GM12875 (cell line): ENCODE data around the gene KLHL30.

Source experiments
- H3K4me3 ChIP-seq: one replicate; pipeline ENCODE4 v1.5.1; 2011; ENCODE audit warnings: low read depth, low read length, control low read depth
- CTCF ChIP-seq: IDR thresholded peaks from 2 replicates; pipeline ENCODE4 v1.5.1; 2011; ENCODE audit warnings: low read depth, mild to moderate bottlenecking, control low read depth, inconsistent platforms, low read length, moderate library complexity, borderline replicate concordance; ENCODE audit not compliant: insufficient read depth

KLHL30 gene

DNA sequence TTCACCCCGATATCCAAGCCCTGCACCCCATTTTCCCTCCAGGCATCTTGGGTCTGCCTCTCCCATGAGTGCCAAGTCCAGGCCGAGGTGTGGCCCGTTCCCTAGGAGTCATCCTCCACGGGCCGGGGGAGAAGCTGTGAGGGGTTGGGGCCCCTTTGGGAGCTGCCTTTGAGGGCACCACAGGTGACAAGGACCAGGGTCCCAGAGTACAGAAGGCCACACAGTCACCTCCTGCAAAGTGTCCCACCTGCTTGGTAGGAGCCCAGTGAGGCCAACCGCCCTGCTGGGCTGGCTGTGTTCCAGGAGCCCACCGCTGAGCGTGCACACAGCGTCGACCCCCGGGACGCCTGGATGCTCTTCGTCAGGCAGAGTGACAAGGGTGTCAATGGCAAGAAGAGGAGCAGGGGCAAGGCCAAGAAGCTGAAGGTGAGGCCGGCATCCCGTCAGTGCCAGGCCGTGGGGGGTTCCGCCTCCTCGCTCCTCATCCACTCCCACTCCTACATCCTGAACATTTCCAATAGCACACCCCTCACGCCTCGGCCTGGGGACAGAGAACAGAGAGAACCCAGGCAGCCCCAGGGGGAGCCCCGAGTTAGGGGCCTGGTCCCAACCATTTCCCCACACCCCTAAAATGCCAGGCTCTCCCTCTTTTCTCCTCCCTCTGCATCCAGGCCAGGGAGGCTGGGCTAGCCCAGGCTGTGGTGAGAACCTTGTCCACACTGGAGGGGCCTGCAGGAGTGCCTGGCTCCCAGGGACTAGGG lies 23.0 kb downstream of the KLHL30 start:
- no peak overlapping the region for H3K4me3 ChIP-seq
- TF ChIP-seq CTCF: no peak

- TF ChIP-seq CTCF: no peak
- H3K4me3 ChIP-seq: no peak overlapping the region
Measured at GRCh38 chr2:238162251-238162845, 23.9 kb downstream of the KLHL30 start.

DNA sequence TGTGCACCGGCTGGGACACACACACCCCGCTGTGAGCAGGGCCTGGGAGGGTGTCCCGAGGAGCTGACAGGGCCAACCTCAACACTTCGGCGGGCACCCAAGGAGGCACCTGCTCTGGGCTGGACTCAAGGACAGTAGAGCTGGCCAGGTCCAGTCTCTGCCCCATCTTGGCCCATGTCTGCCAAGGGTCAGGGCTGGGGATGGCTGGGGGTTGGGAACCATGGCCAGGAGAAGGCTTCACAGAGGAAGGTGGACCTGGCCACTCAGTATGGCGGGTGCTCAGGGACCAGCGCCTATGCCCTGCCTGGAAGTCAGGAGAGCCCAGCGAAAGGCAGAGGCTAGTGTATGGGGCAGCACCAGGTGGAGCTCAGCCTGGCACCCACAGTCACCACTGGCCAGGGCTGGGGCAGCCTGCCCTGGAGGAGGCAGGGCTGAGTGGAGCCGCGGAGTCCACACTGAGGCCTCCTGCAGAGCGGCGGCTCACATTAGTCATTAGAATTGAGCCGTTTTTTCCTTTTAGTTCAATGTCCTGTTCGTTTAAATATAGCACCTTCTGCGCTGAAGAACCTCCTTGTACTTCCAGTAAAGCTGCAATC lies 24.5 kb downstream of the KLHL30 start:
- no peak overlapping the region for H3K4me3 ChIP-seq
- TF ChIP-seq CTCF: no peak

DNA sequence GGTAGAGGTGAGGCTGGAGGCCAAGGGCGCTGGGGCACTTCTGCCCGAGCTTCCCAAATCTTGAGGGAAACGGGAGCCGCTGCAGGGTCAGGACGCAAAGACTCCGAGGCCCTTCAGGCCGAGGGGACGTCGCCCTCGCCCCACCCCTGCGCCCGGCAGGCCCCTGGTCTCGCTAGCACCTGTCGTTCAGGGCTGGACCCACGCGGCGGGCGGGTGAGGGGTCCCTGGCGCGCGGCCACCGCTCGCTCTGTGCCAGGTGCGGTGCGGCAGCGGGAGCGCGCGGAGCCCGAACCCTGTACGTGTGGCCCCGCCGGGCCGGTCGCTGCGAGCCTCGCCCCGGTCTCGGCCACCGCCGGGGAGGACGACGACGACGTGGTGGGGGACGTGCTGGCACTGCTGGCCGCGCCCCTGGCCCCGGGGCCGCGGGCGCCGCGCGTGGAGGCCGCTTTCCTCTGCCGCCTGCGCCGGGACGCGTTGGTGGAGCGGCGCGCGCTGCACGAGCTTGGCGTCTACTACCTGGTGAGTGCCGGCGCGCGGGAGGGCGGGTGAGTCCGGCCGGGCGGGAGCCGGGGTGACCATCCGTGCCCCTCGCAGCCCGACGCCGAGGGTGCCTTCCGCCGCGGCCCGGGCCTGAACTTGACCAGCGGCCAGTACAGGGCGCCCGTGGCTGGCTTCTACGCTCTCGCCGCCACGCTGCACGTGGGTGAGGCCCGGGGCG lies 25.2 kb downstream of the KLHL30 start:
- no peak overlapping the region for H3K4me3 ChIP-seq
- TF ChIP-seq CTCF: no peak

DNA sequence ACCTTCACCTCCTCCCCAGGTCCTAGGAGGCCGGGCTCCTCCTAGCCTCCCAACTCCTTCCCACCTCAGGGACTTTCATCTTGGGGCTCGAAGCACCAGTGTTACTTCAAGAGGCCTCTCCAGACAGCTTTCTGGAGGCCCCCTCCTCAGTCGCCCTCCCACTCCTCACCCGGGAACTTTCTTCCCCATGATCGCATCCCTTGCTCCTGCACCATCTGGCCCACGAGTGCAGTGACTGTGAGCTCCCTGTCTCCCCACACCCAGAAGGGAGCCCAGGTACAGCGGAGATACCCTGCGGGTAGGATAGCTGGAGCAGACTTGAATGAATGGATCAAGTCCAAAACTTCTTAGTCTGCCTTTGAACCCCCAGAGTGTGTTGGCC lies 26.4 kb downstream of the KLHL30 start:
- H3K4me3 ChIP-seq: no peak overlapping the region
- TF ChIP-seq CTCF: no peak

DNA sequence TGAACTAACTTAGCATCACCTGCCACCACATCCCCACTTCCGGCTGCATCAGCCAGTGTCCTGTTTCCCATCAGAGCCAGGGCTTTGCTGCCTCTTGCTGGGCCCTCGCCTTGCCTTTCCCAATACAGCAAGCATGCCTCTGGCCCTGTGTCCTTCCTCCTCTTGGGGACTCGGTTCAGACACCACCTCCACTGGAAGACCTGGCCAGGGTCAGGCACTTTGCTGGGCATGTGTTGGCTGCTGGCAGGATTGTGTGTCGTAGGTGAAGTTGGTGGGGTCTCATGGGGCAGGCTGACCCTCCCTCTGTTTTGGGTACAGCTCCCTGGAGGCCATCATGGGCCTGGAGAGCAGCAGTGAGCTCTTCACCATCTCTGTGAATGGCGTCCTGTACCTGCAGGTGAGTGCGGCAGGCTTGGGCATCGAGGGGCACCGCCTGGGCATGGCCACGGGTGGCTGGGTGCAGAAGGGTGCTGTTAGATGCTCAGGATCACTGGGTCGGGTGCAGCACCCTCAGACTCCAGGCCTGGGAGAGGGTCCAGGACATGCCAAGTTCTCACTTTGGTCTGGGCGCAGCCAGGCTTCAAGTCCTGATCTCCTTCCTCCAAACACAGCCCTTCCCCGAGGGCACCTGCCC lies 26.9 kb downstream of the KLHL30 start:
- no peak for TF ChIP-seq CTCF
- H3K4me3 ChIP-seq: no peak overlapping the region
